NT2/D1 (cell line): ENCODE results near the gene FBLN2.

Source experiments
- DNase-seq: peaks from one replicate; pipeline ENCODE4 v3.0.0-alpha.2; 2011; ENCODE audit warnings: low read depth, low spot score
- H3K27me3 ChIP-seq: 2 replicates; pipeline ENCODE4 v1.6.0; 2011; ENCODE audit warnings: mild to moderate bottlenecking; ENCODE audit not compliant: insufficient read length, insufficient read depth
- H3K36me3 ChIP-seq: 2 replicates; pipeline ENCODE4 v1.6.1; 2011; ENCODE audit warnings: mild to moderate bottlenecking, low read length, mixed read lengths; ENCODE audit not compliant: insufficient read depth, insufficient read length
- H3K4me1 ChIP-seq: 2 replicates; pipeline ENCODE4 v1.5.1; 2011; ENCODE audit not compliant: insufficient read depth, insufficient read length
- H3K4me3 ChIP-seq: 2 replicates; pipeline ENCODE4 v1.5.1; 2011; ENCODE audit warnings: low read depth; ENCODE audit not compliant: insufficient read length
- H3K9ac ChIP-seq: 2 replicates; pipeline ENCODE4 v1.6.0; 2011; ENCODE audit warnings: low read depth; ENCODE audit not compliant: insufficient read length
- H3K9me3 ChIP-seq: 2 replicates; pipeline ENCODE4 v1.5.1; 2011; ENCODE audit warnings: mild to moderate bottlenecking, low read length; ENCODE audit not compliant: insufficient read depth
- SUZ12 ChIP-seq: IDR thresholded peaks from 2 replicates; pipeline ENCODE4 v1.6.1; 2011; ENCODE audit not compliant: insufficient read length, insufficient read depth; ENCODE audit errors: extremely low read depth
- YY1 ChIP-seq: IDR thresholded peaks from 2 replicates; pipeline ENCODE4 v1.6.1; 2011; ENCODE audit not compliant: insufficient read length, insufficient read depth
- ZNF274 ChIP-seq: IDR thresholded peaks from 2 replicates; pipeline ENCODE4 v1.6.1; 2011; ENCODE audit warnings: mild to moderate bottlenecking, low read depth, low read length

The FBLN2 gene

DNA sequence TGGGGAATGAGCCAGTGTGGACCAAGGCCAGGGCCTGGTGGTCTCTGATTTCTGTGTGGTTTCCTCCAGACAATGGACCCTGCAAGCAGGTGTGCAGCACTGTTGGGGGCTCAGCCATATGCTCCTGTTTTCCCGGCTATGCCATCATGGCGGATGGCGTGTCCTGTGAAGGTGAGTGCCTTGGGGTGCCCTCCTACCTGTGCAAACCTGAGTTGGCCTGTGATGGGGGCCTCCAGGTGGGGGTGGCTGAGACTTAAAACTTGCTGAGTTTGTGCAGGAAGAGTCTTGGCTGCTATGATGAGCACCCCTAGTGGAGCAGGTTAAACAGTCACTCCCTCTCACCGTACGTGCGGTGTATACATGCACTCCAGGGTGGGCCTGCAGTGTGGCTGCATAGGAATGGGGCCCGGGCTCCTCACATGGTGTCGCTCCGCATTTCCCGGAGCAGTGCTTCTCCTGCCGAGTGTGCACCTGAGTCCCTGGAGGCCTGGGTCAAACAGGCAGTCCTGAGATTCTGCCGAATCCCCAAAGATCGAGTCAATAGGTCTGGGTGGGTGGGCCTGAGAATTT, 70.8 kb downstream of the FBLN2 start:
- Histone ChIP-seq H3K36me3 (peaks cover 77% of the 10 kb centered on the region), H3K27me3 (no peaks in the 10 kb centered on the region), H3K9ac (no peak overlapping the region), H3K9me3 (no peaks in the 10 kb centered on the region), H3K4me3 (no peak overlapping the region), H3K4me1 (peaks cover 4% of the 10 kb centered on the region)
- TF ChIP-seq SUZ12 (no peak), YY1 (no peak), ZNF274 (no peak)
- no peak for DNase-seq

DNA sequence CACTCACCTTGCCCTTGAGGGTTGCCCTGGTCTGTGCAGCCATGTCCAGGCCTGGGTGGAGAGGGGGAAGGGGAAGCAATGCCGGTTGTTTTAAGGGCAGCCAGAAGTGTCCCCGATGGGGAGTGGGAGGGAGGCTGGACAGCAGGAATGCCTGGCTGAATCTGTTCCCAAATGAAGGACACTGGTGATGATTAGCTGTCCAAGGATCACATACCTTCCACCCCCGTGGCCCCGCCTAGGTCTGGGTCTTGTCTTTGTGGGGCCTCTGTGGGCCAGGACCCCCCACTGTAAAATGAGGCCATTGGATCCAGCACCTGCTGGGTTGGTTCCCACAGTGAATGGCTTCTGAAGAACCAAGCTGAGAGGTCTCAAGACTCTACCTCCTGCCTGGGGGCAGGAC, 71.4 kb downstream of the FBLN2 start:
- Histone ChIP-seq H3K4me1 (peaks cover 4% of the 10 kb centered on the region), H3K27me3 (no peaks in the 10 kb centered on the region), H3K9ac (no peak overlapping the region), H3K9me3 (no peaks in the 10 kb centered on the region), H3K4me3 (no peak overlapping the region), H3K36me3 (peaks cover 71% of the 10 kb centered on the region)
- TF ChIP-seq ZNF274 (no peak), SUZ12 (no peak), YY1 (no peak)
- no peak for DNase-seq

DNA sequence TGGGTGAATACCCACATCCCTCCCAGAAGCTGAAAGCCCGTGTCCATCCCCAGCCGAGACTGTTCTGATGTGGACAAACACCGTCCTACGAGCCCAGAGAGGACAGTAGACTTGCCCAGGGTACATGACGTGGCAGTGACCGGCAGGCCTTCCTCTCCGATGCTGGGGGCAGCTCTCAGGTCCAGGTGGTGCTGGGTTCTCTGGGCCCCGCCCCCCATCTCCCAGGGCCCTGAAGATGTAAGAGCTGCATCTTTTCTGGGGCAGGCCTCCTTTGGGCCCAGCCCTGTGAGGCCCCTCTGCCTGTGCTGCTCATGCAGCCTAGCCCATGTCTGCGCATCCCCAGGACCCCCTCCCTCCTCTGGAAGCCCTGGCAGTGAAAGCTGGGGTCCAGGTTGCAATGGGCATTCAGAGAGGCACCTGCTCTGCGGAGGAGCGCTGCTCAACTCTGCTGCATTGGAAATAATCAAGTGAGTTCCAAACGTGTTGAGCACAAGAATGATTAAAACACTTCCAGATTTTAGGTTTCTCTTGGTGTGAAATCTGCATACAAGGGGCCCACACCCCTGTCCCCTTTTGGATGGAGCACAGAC, 71.9 kb downstream of the FBLN2 start:
- Histone ChIP-seq H3K9me3 (no peaks in the 10 kb centered on the region), H3K4me3 (no peak overlapping the region), H3K27me3 (no peaks in the 10 kb centered on the region), H3K9ac (no peak overlapping the region), H3K36me3 (peaks cover 65% of the 10 kb centered on the region), H3K4me1 (peaks cover 4% of the 10 kb centered on the region)
- TF ChIP-seq YY1 (no peak), SUZ12 (no peak), ZNF274 (no peak)
- no peak for DNase-seq

DNA sequence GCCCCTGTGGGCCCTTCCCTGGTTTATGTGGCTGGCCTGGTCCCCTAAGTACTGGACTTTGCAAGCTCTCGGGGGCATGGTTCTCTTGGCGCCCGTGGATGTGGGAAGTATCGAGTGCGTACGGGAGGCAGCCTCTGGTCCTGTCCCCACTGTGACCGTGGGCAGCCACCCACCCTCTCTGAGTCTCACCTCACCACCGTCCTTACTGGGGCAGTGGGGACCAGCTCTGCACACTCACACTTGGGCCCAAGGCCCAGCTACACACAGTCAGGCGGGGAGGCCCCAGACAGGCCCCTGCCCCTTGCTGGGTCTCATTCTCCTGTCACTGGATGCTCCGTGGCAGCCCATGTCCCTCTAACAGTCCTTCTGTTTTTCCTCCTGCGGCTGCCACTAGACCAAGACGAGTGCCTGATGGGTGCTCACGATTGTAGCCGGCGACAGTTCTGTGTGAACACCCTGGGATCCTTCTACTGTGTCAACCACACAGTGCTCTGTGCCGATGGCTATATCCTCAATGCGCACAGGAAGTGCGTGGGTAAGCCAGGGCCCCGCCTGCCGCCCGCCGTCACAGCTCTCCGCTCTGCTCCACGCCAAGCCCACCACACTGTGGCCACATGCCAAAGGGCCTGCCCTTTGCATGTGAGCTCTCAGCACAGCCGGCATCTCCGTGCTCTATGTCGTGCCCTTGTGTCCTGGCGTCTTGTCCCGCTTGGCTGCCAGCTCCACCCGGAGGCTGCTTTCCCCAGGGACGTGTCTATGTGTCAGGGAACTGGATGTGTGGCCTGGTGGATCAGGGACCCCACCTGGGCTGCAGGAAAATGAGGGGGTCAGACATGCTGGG, 72.7 kb downstream of the FBLN2 start:
- Histone ChIP-seq H3K36me3 (peaks cover 66% of the 10 kb centered on the region), H3K4me1 (peaks cover 4% of the 10 kb centered on the region), H3K27me3 (no peaks in the 10 kb centered on the region), H3K4me3 (no peak overlapping the region), H3K9ac (no peak overlapping the region), H3K9me3 (no peaks in the 10 kb centered on the region)
- no peak for TF ChIP-seq ZNF274
- no peak for TF ChIP-seq YY1
- TF ChIP-seq SUZ12, result no peak
- no peak for DNase-seq

DNA sequence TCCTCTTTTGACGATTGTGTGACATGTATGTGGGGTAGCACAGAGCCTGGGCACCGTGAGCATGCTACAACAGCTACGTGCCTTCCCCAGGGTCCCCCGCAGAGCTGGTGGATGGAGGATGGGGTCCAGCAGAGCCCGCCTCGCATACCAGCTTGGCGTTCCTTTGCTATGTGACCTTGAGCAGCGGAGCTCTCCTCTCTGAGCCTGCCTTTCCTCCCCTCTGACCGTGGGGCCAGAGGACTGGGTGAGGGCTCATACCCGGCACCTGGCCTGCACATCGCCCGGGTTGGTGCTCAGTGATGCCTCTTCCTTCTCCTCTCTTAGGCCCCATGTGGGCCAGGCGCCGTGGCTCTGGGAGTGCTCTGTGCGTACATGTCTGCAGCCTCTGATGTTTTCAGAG, 73.4 kb downstream of the FBLN2 start:
- TF ChIP-seq YY1, result no peak
- no peak for TF ChIP-seq SUZ12
- TF ChIP-seq ZNF274, result no peak
- no peaks in the 10 kb centered on the region for H3K27me3 ChIP-seq
- no peak overlapping the region for H3K9ac ChIP-seq
- no peak for DNase-seq
- no peaks in the 10 kb centered on the region for H3K9me3 ChIP-seq
- H3K4me3 ChIP-seq, result no peak overlapping the region
- peaks cover 59% of the 10 kb centered on the region for H3K36me3 ChIP-seq
- H3K4me1 ChIP-seq, result peaks cover 4% of the 10 kb centered on the region

DNA sequence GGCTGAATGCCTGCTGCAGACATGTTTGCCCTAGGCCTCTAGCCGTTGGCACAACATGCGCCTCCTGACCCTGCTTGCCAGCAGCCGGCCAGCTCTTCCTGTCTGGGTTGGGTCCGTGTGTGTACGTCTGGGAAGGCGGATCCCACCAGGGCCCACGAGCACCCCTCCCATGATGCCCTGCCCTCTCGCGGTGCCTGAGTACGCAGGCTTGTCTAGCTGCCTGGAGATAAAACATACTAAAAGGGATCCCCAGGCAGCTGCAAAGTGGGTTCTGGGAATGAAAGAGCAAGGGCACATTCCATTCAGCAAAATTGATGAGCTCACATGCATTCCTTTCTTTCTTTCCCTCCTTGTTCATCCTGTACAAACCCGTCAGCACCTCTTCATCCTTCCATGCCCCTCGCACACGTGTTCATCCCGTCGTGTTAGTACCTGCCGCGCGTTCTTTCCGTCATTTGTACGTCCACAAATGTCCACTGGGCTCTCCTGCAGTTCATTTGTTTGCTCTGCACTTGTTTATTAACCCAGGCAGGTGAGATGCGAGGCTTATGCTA, 74.3 kb downstream of the FBLN2 start:
- Histone ChIP-seq H3K4me3 (no peak overlapping the region), H3K4me1 (peaks cover 4% of the 10 kb centered on the region), H3K36me3 (peaks cover 55% of the 10 kb centered on the region), H3K9me3 (no peaks in the 10 kb centered on the region), H3K27me3 (no peaks in the 10 kb centered on the region), H3K9ac (no peak overlapping the region)
- DNase-seq, result no peak
- TF ChIP-seq SUZ12 (no peak), ZNF274 (no peak), YY1 (no peak)

DNA sequence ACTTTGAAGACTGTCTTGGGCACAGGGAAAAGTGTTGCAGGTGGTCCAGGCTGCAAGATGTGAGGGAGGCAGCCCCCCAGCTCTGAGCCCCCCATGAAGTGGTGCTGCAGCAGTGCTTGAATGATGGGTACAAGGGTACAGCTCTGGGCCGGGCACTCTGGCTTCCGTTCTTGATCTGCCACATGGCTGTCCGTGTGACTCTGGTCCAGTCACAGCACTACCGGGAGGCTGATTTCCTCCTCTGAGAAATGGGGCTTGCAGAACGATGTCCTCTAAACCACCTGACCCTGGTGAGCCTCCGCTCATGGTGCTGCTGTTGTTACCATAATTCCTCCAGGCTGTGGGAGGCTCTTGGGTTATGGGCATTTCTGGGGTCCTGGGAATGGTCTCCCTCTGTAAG, 75.1 kb downstream of the FBLN2 start:
- H3K4me1 ChIP-seq, result peaks cover 4% of the 10 kb centered on the region
- DNase-seq, result no peak
- no peaks in the 10 kb centered on the region for H3K9me3 ChIP-seq
- no peak overlapping the region for H3K9ac ChIP-seq
- H3K27me3 ChIP-seq, result no peaks in the 10 kb centered on the region
- no peak for TF ChIP-seq SUZ12
- no peak for TF ChIP-seq ZNF274
- no peak for TF ChIP-seq YY1
- H3K36me3 ChIP-seq, result peaks cover 53% of the 10 kb centered on the region
- no peak overlapping the region for H3K4me3 ChIP-seq
